Activated CD8-positive, alpha-beta T cell treated with anti-CD3 and anti-CD28 coated beads, Interleukin-2, amount 10 ng/mL, durations not matched to agents 7 days and 5 days (primary cell): ENCODE data around the gene GPR55. TPM values are rescaled to one million over a fixed set of nuclear protein-coding genes. Genes with fewer than 3 reads are reported as not detected.

Experiments used
- ATAC-seq: fragments of 150-1000 bp; cut with Tn5 transposase; one replicate; pipeline ENCODE4 v1.10.0; 2021; ENCODE audit warnings: moderate library complexity
- CTCF ChIA-PET: fragments of 350-600 bp; sonication (Branson Sonifier 250); formaldehyde crosslinking; loops from one replicate; lab custom pipeline; 2021; ENCODE audit warnings: antibody characterized with exemption; lab: Charles Lee
- POLR2A ChIA-PET: fragments of 350-600 bp; sonication (Branson Sonifier 250); formaldehyde crosslinking; loops from one replicate; lab custom pipeline; 2021; ENCODE audit warnings: antibody characterized with exemption; lab: Charles Lee
- DNase-seq: peaks from one replicate; pipeline ENCODE4 v3.0.0-alpha.2; 2020
- H3K27ac Mint-ChIP-seq: one replicate; pipeline ENCODE4 v1.8.0; 2021; ENCODE audit warnings: mild to moderate bottlenecking, mixed read lengths
- H3K27me3 Mint-ChIP-seq: one replicate; pipeline ENCODE4 v1.8.0; 2021; ENCODE audit warnings: low read depth, mixed read lengths
- H3K36me3 Mint-ChIP-seq: one replicate; pipeline ENCODE4 v1.8.0; 2021; ENCODE audit warnings: low read depth, mixed read lengths
- H3K4me1 Mint-ChIP-seq: one replicate; pipeline ENCODE4 v1.8.0; 2021; ENCODE audit warnings: low read depth, mixed read lengths
- H3K4me3 Mint-ChIP-seq: one replicate; pipeline ENCODE4 v1.8.0; 2021; ENCODE audit warnings: mild to moderate bottlenecking, mixed read lengths
- H3K9me3 Mint-ChIP-seq: one replicate; pipeline ENCODE4 v1.8.0; 2022; ENCODE audit warnings: mixed read lengths; ENCODE audit not compliant: insufficient read depth
- total RNA-seq, 2 experiments: library from RNA; stranded (reverse); gene quantifications; one replicate each; pipeline ENCODE4 v1.2.3, GENCODE V29; 2021

GPR55 gene
- total RNA-seq, 2 experiments from 2014 or later, result 12.3 to 12.5 TPM

DNA sequence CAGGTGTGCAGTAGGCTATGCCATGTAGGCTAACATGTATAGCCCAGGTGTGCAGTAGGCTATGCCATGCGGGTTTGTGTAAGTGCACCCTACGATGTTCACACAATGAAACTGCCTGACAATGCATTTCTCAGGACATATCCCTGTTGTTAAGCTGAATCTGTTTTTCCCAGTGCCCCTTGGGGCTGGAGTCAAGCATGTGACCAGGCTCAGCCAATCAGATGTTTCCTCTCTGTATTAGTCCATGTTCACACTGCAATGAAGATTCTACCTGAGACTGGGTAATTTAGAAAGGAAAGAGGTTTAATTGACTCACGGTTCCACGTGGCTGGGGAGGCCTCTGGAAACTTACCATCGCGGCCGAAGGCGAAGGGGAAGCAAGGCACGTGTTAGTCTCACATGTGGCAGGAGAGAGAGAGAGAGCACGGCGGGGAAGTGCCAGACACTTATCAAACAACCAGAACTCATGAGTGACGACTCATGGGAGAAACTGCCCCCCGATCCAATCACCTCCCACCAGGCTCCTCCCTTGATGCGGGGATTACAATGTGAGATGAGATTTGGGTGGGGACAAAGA, 36.1 kb downstream of the GPR55 start:
- DNase-seq (no peak), ATAC-seq (no peak)
- CTCF ChIA-PET, result no interaction called here
- Mint-ChIP-seq H3K27me3 (peaks cover 2% of the 10 kb centered on the region), H3K27ac (no peak overlapping the region), H3K4me3 (no peak overlapping the region), H3K36me3 (no peaks in the 10 kb centered on the region), H3K4me1 (peaks cover 36% of the 10 kb centered on the region), H3K9me3 (no peaks in the 10 kb centered on the region)
- POLR2A ChIA-PET, result interaction anchor here (1.2 kb wide), 1 partner anchor 104 kb away, joined by 3 read pairs; no protein-coding TSS in a partner anchor

DNA sequence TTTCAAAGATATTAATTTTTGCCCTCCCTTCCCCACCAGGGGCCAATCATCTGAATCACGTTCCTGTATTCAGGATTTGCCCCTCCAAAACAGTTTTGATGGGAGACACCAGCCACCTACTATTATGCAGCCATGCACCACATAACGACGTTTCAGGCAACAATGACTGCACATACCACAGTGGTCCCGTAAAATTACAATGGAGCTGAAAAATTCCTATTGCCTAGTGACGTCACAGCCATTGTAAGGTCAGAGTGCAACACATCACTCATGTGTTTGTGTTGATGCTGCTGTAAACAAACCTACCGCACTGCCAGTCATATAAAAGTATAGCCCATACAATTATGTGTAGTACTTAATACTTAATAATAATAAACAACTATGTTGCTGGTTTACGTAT, 37.7 kb downstream of the GPR55 start:
- H3K27me3 Mint-ChIP-seq, result no peaks in the 10 kb centered on the region
- DNase-seq (no peak), ATAC-seq (no peak)
- peaks cover 22% of the 10 kb centered on the region for H3K4me1 Mint-ChIP-seq
- H3K4me3 Mint-ChIP-seq, result no peak overlapping the region
- CTCF ChIA-PET, result no interaction called here
- no peaks in the 10 kb centered on the region for H3K36me3 Mint-ChIP-seq
- POLR2A ChIA-PET, result no interaction called here
- no peaks in the 10 kb centered on the region for H3K9me3 Mint-ChIP-seq
- H3K27ac Mint-ChIP-seq, result no peak overlapping the region

- peaks cover 24% of the 10 kb centered on the region for H3K4me1 Mint-ChIP-seq
- POLR2A ChIA-PET, result no interaction called here
- no peak overlapping the region for H3K27ac Mint-ChIP-seq
- CTCF ChIA-PET, result interaction anchor here (1.1 to 1.6 kb wide), 3 partner anchors 9 to 101 kb away, joined by 4 to 6 read pairs (median 5); no protein-coding TSS in a partner anchor
- DNase-seq (no peak), ATAC-seq (no peak)
- no peaks in the 10 kb centered on the region for H3K9me3 Mint-ChIP-seq
- H3K4me3 Mint-ChIP-seq, result no peak overlapping the region
- no peaks in the 10 kb centered on the region for H3K36me3 Mint-ChIP-seq
- no peaks in the 10 kb centered on the region for H3K27me3 Mint-ChIP-seq
Observed at GRCh38 chr2:230886671-230887071, 38.4 kb downstream of the GPR55 start.

- H3K27ac Mint-ChIP-seq, result no peak overlapping the region
- peaks cover 20% of the 10 kb centered on the region for H3K4me1 Mint-ChIP-seq
- DNase-seq (no peak), ATAC-seq (no peak)
- H3K27me3 Mint-ChIP-seq, result no peaks in the 10 kb centered on the region
- CTCF ChIA-PET, result interaction anchor here (1.1 to 1.6 kb wide), 3 partner anchors 9 to 101 kb away, joined by 4 to 6 read pairs (median 5); no protein-coding TSS in a partner anchor
- POLR2A ChIA-PET, result interaction anchor here (0.8 kb wide), 1 partner anchor 12 kb away, joined by 3 read pairs; no protein-coding TSS in a partner anchor
- no peaks in the 10 kb centered on the region for H3K36me3 Mint-ChIP-seq
- H3K9me3 Mint-ChIP-seq, result no peaks in the 10 kb centered on the region
- no peak overlapping the region for H3K4me3 Mint-ChIP-seq
Observed at GRCh38 chr2:230886206-230886605, 38.8 kb downstream of the GPR55 start.

GRCh38 chr2:230885463-230886130, 39.4 kb downstream of the GPR55 start:
- CTCF ChIA-PET, result interaction anchor here (1.1 to 1.6 kb wide), 3 partner anchors 8 to 102 kb away, joined by 4 to 6 read pairs (median 5); no protein-coding TSS in a partner anchor
- POLR2A ChIA-PET, result interaction anchor here (0.8 kb wide), 1 partner anchor 13 kb away, joined by 3 read pairs; no protein-coding TSS in a partner anchor
- Mint-ChIP-seq H3K9me3 (no peaks in the 10 kb centered on the region), H3K4me3 (no peak overlapping the region), H3K4me1 (peaks cover 16% of the 10 kb centered on the region), H3K27ac (no peak overlapping the region), H3K27me3 (no peaks in the 10 kb centered on the region), H3K36me3 (peaks cover under 1% of the 10 kb centered on the region)
- DNase-seq, result peak; percentile 46
- ATAC-seq, result peak; percentile 72

DNA sequence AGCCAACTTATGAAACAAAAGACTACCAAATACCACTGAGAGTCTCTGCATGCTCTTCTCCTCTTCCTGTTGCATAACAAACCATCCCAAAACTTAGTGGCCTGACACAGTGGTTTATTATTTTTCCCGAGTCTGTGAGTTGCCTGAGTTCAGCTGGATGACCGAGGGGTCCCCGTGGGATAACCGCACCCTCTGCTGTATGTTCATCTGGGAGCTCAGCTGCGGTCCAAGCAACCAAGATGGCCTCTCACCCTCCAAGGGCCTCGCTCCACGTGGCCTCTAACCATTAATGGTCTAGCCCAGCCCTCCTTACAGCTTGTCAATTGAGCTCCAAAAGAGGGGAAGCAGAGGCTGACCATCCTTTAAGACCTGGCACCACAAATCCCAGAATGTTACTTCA, 43.2 kb downstream of the GPR55 start:
- DNase-seq, result no peak
- H3K36me3 Mint-ChIP-seq, result peaks cover 28% of the 10 kb centered on the region
- ChIA-PET POLR2A (no interaction called here), CTCF (interaction anchor here (0.7 to 0.9 kb wide), 2 partner anchors 57 to 106 kb away, joined by 3 read pairs; no protein-coding TSS in a partner anchor)
- H3K4me3 Mint-ChIP-seq, result no peak overlapping the region
- H3K4me1 Mint-ChIP-seq, result peaks cover 38% of the 10 kb centered on the region
- no peak for ATAC-seq
- no peaks in the 10 kb centered on the region for H3K9me3 Mint-ChIP-seq
- no peaks in the 10 kb centered on the region for H3K27me3 Mint-ChIP-seq
- H3K27ac Mint-ChIP-seq, result no peak overlapping the region

DNA sequence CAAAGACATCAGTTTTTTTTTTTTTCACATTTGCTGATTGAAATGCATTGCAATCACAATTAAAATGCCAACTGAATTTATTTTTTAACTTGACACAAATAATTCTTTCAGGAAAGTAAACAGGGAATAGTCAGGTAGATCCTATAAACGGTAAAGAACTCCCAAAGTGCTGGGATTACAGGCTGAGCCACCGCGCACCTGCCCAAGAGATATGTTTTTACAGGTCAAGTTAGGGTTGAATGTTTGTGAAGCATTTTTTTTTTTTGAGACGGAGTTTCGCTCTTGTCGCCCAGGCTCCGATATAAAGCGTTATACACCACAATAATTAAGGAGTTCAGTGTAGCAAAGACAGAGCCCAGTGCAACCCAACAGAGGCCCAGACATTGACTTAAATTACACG, 45.2 kb downstream of the GPR55 start:
- H3K4me1 Mint-ChIP-seq, result peaks cover 41% of the 10 kb centered on the region
- POLR2A ChIA-PET, result no interaction called here

GRCh38 chr2:230879271-230879882, 45.7 kb downstream of the GPR55 start:
- Mint-ChIP-seq H3K27ac (peak overlapping the region; percentile 91), H3K4me3 (no peak overlapping the region), H3K4me1 (peaks cover 44% of the 10 kb centered on the region), H3K9me3 (no peaks in the 10 kb centered on the region), H3K36me3 (peaks cover 39% of the 10 kb centered on the region), H3K27me3 (no peaks in the 10 kb centered on the region)
- ChIA-PET CTCF (interaction anchor here (1.4 to 3.9 kb wide), 2 partner anchors 31 to 108 kb away, joined by 5 to 17 read pairs; no protein-coding TSS in a partner anchor), POLR2A (interaction anchor here (1.2 kb wide), 1 partner anchor 13 kb away, joined by 3 read pairs; no protein-coding TSS in a partner anchor)
- DNase-seq (no peak), ATAC-seq (no peak)

More for the DNA sequence above, 45.2 kb downstream of the GPR55 start:
- peaks cover 38% of the 10 kb centered on the region for H3K36me3 Mint-ChIP-seq
- ATAC-seq (no peak), DNase-seq (no peak)
- no peak overlapping the region for H3K27ac Mint-ChIP-seq
- H3K4me3 Mint-ChIP-seq, result no peak overlapping the region
- no peaks in the 10 kb centered on the region for H3K9me3 Mint-ChIP-seq
- CTCF ChIA-PET, result no interaction called here
- no peaks in the 10 kb centered on the region for H3K27me3 Mint-ChIP-seq

DNA sequence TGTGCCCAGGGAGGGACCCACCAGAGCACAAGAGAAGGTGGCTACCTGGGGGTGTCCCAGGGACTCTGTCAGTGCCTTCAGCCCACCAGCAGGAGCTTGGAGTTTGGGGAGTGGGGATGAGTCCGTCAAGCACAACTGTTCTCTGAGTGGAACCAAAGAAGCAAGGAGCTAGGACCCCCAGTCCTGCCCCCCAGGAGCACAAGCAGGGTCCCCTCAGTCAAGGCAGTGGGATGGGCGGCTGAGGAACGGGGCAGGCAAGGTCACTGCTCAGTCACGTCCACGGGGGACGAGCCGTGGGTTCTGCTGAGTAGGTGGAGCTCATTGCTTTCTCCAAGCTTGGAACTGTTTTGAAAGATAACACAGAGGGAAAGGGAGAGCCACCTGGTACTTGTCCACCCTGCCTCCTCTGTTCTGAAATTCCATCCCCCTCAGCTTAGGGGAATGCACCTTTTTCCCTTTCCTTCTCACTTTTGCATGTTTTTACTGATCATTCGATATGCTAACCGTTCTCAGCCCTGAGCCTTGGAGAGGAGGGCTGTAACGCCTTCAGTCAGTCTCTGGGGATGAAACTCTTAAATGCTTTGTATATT, 46.3 kb downstream of the GPR55 start:
- POLR2A ChIA-PET, result interaction anchor here (1.0 to 1.4 kb wide), 3 partner anchors 11 to 13 kb away, joined by 3 to 4 read pairs (median 3); no protein-coding TSS in a partner anchor
- H3K9me3 Mint-ChIP-seq, result no peaks in the 10 kb centered on the region

DNA sequence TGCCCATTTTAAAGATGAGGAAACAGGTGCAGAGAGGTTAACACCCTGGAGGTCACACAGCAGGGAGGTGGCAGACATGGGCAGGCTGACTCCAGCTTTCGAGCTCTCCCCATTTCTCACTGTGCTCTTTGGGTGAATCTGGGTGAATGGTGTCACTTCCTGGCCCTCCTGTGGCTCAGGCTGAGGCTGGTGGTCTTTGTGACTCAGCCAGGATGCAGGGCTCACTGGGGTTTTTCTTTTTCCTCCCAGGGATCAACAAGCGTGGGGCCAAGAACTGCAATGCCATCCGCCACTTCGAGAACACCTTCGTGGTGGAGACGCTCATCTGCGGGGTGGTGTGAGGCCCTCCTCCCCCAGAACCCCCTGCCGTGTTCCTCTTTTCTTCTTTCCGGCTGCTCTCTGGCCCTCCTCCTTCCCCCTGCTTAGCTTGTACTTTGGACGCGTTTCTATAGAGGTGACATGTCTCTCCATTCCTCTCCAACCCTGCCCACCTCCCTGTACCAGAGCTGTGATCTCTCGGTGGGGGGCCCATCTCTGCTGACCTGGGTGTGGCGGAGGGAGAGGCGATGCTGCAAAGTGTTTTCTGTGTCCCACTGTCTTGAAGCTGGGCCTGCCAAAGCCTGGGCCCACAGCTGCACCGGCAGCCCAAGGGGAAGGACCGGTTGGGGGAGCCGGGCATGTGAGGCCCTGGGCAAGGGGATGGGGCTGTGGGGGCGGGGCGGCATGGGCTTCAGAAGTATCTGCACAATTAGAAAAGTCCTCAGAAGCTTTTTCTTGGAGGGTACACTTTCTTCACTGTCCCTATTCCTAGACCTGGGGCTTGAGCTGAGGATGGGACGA, 47.1 kb downstream of the GPR55 start:
- DNase-seq (peak; percentile 83), ATAC-seq (peak; percentile 90)
- Mint-ChIP-seq H3K27ac (peak overlapping the region; percentile 91), H3K27me3 (no peaks in the 10 kb centered on the region), H3K4me3 (peak overlapping the region; percentile 32), H3K4me1 (peaks cover 56% of the 10 kb centered on the region), H3K36me3 (peaks cover 43% of the 10 kb centered on the region), H3K9me3 (no peaks in the 10 kb centered on the region)
- CTCF ChIA-PET, result interaction anchor here (0.7 to 3.9 kb wide), 18 partner anchors 8 to 175 kb away, joined by 3 to 18 read pairs (median 5); partner anchors contain the start of gene ITM2C
- POLR2A ChIA-PET, result interaction anchor here (0.5 to 1.4 kb wide), 7 partner anchors 11 to 97 kb away, joined by 3 to 4 read pairs (median 3); no protein-coding TSS in a partner anchor

More for the DNA sequence above, 46.3 kb downstream of the GPR55 start:
- H3K27me3 Mint-ChIP-seq, result no peaks in the 10 kb centered on the region
- no peak for ATAC-seq
- H3K4me3 Mint-ChIP-seq, result no peak overlapping the region
- DNase-seq, result no peak
- H3K36me3 Mint-ChIP-seq, result peaks cover 43% of the 10 kb centered on the region
- peaks cover 50% of the 10 kb centered on the region for H3K4me1 Mint-ChIP-seq
- peak overlapping the region; percentile 91 for H3K27ac Mint-ChIP-seq
- CTCF ChIA-PET, result interaction anchor here (0.7 to 3.9 kb wide), 14 partner anchors 11 to 109 kb away, joined by 3 to 18 read pairs (median 5); partner anchors contain the start of gene ITM2C
